H9 (cell line): ENCODE results near the gene SCFD1. TPM values are rescaled to one million over a fixed set of nuclear protein-coding genes. Genes with fewer than 3 reads are reported as not detected.
A peak's percentile ranks its signal among the peaks of the same experiment; 100 is the strongest.

Experiments used
- DNase-seq: peaks from one replicate; pipeline ENCODE4 v3.0.0-alpha.2; 2017
- H2AFZ ChIP-seq: one replicate; pipeline ENCODE4 v1.6.1; 2013; ENCODE audit warnings: mild to moderate bottlenecking, low read length, control low read depth, moderate library complexity
- H2AK5ac ChIP-seq: 2 replicates; pipeline ENCODE4 v1.6.1; 2013; ENCODE audit warnings: low read length, control low read depth, mixed read lengths; ENCODE audit not compliant: insufficient read length
- H2BK120ac ChIP-seq: one replicate; pipeline ENCODE4 v1.6.1; 2013; ENCODE audit warnings: low read depth, mild to moderate bottlenecking, low read length, control low read depth, inconsistent platforms; ENCODE audit not compliant: poor library complexity, severe bottlenecking
- H2BK12ac ChIP-seq: 2 replicates; pipeline ENCODE4 v1.6.1; 2013; ENCODE audit warnings: low read length, control low read depth, mixed read lengths, low read depth; ENCODE audit not compliant: insufficient read length
- H2BK15ac ChIP-seq: 2 replicates; pipeline ENCODE4 v1.6.1; 2013; ENCODE audit warnings: low read depth, low read length, control low read depth
- H2BK20ac ChIP-seq: one replicate; pipeline ENCODE4 v1.6.1; 2013; ENCODE audit warnings: low read depth, mild to moderate bottlenecking, low read length, control low read depth, inconsistent platforms; ENCODE audit not compliant: poor library complexity, severe bottlenecking
- H2BK5ac ChIP-seq: 2 replicates; pipeline ENCODE4 v1.6.1; 2013; ENCODE audit warnings: low read length, control low read depth, mixed read lengths; ENCODE audit not compliant: insufficient read length
- H3K14ac ChIP-seq: 2 replicates; pipeline ENCODE4 v1.6.1; 2013; ENCODE audit warnings: low read length, control low read depth; ENCODE audit not compliant: insufficient read depth
- H3K18ac ChIP-seq: 2 replicates; pipeline ENCODE4 v1.6.1; 2013; ENCODE audit warnings: low read depth, mild to moderate bottlenecking, mixed read lengths, low read length, control low read depth; ENCODE audit not compliant: insufficient read length
- H3K23ac ChIP-seq: 2 replicates; pipeline ENCODE4 v1.6.1; 2013; ENCODE audit warnings: low read length, control low read depth, mixed read lengths, low read depth; ENCODE audit not compliant: insufficient read length
- H3K23me2 ChIP-seq: 2 replicates; pipeline ENCODE4 v1.6.1; 2013; ENCODE audit warnings: low read depth, mild to moderate bottlenecking, mixed read lengths, low read length, control low read depth; ENCODE audit not compliant: insufficient read length, poor library complexity, severe bottlenecking
- H3K27ac ChIP-seq: 2 replicates; pipeline ENCODE4 v1.5.1; 2013; ENCODE audit warnings: low read length, control low read depth, mixed read lengths, low read depth; ENCODE audit not compliant: insufficient read length
- H3K27me3 ChIP-seq: 2 replicates; pipeline ENCODE4 v1.6.1; 2013; ENCODE audit warnings: low read length, control low read depth, inconsistent platforms; ENCODE audit not compliant: insufficient read depth
- H3K4ac ChIP-seq: 2 replicates; pipeline ENCODE4 v1.6.1; 2013; ENCODE audit warnings: low read depth, mild to moderate bottlenecking, control low read depth, inconsistent platforms, low read length, moderate library complexity
- H3K4me1 ChIP-seq: 2 replicates; pipeline ENCODE4 v1.6.1; 2013; ENCODE audit warnings: low read length, control low read depth, inconsistent platforms; ENCODE audit not compliant: insufficient read depth
- H3K4me2 ChIP-seq: 2 replicates; pipeline ENCODE4 v1.6.1; 2013; ENCODE audit warnings: low read length, control low read depth, mixed read lengths; ENCODE audit not compliant: insufficient read length, insufficient read depth
- H3K56ac ChIP-seq: 2 replicates; pipeline ENCODE4 v1.6.1; 2013; ENCODE audit warnings: low read depth, mild to moderate bottlenecking, mixed read lengths, low read length, control low read depth; ENCODE audit not compliant: insufficient read length
- H3K79me1 ChIP-seq: 2 replicates; pipeline ENCODE4 v1.6.1; 2013; ENCODE audit warnings: low read depth, mild to moderate bottlenecking, moderate library complexity, low read length, control low read depth, inconsistent platforms; ENCODE audit not compliant: insufficient read depth, poor library complexity, severe bottlenecking
- H3K79me2 ChIP-seq: 2 replicates; pipeline ENCODE4 v1.6.1; 2013; ENCODE audit warnings: low read length, control low read depth, inconsistent platforms; ENCODE audit not compliant: insufficient read depth
- H3K9ac ChIP-seq: 2 replicates; pipeline ENCODE4 v1.6.1; 2013; ENCODE audit warnings: low read length, control low read depth, mixed read lengths; ENCODE audit not compliant: insufficient read length; ENCODE audit errors: extremely low read depth
- H3K9me3 ChIP-seq: one replicate; pipeline ENCODE4 v1.6.1; 2013; ENCODE audit warnings: low read depth, low read length, inconsistent platforms; ENCODE audit not compliant: control insufficient read depth
- H3T11ph ChIP-seq: one replicate; pipeline ENCODE4 v1.6.1; 2013; ENCODE audit warnings: mild to moderate bottlenecking, low read length, control low read depth, inconsistent platforms
- H4K20me1 ChIP-seq: one replicate; pipeline ENCODE4 v1.6.1; 2013; ENCODE audit not compliant: control insufficient read depth, insufficient read length, insufficient read depth
- H4K5ac ChIP-seq: 2 replicates; pipeline ENCODE4 v1.6.1; 2013; ENCODE audit warnings: low read depth, mild to moderate bottlenecking, mixed read lengths, low read length, control low read depth; ENCODE audit not compliant: insufficient read length
- H4K8ac ChIP-seq: replicated peaks from 2 replicates; pipeline ENCODE4 v1.6.1; 2013; ENCODE audit warnings: low read length, control low read depth, mixed read lengths, low read depth; ENCODE audit not compliant: insufficient read length
- H4K91ac ChIP-seq: 2 replicates; pipeline ENCODE4 v1.6.1; 2013; ENCODE audit warnings: low read depth, mild to moderate bottlenecking, moderate library complexity, mixed read lengths, low read length, control low read depth; ENCODE audit not compliant: insufficient read length
- H3K27ac Mint-ChIP-seq, 3 experiments: 2 replicates in 2 of 3; 3 replicates in 1 of 3; pipeline ENCODE4 v1.8.0; 2020 to 2021; ENCODE audit warnings: mixed read lengths in 3 of 3, mild to moderate bottlenecking in 1 of 3, moderate library complexity in 1 of 3
- H3K27me3 Mint-ChIP-seq: 2 replicates; pipeline ENCODE4 v1.8.0; 2021; ENCODE audit warnings: low read depth, mild to moderate bottlenecking, moderate library complexity, mixed read lengths
- H3K36me3 Mint-ChIP-seq, 3 experiments: 2 replicates in 2 of 3; 3 replicates in 1 of 3; pipeline ENCODE4 v1.8.0; 2020 to 2021; ENCODE audit warnings: low read depth in 3 of 3, mixed read lengths in 3 of 3; ENCODE audit not compliant: insufficient read depth in 1 of 3
- H3K4me1 Mint-ChIP-seq, 2 experiments: 2 replicates each; pipeline ENCODE4 v1.8.0; 2020; ENCODE audit warnings: mixed read lengths in 2 of 2
- H3K4me3 Mint-ChIP-seq, 2 experiments: 2 replicates in 1 of 2; 3 replicates in 1 of 2; pipeline ENCODE4 v1.8.0; 2020 to 2021; ENCODE audit warnings: mild to moderate bottlenecking in 2 of 2, mixed read lengths in 2 of 2, moderate library complexity in 1 of 2
- H3K9me3 Mint-ChIP-seq, 2 experiments: 2 replicates in 1 of 2; 3 replicates in 1 of 2; pipeline ENCODE4 v1.8.0; 2020; ENCODE audit warnings: mild to moderate bottlenecking in 2 of 2, mixed read lengths in 2 of 2, moderate library complexity in 1 of 2
- WGBS: extraction: QIAGEN DNeasy Blood & Tissue Kit; methylation state at CpG from one replicate; pipeline ENCODE4 v1.1.7; 2013; ENCODE audit warnings: missing lambda C conversion rate, low lambda C conversion rate, mixed read lengths; ENCODE audit not compliant: insufficient read length; ENCODE audit errors: extremely low coverage; 5-methylcytosine and 5-hydroxymethylcytosine counted together
- total RNA-seq: library from RNA; stranded (reverse); gene quantifications from 2 replicates; pipeline ENCODE4 v1.2.1, GENCODE V29; 2021
- TF ChIP-seq, protein P1 (sequence below): fragments of 200-600 bp; sonication (generic); conservative IDR thresholded peaks from 3 replicates; pipeline ENCODE4 v1.8.0; 2021; ENCODE audit warnings: antibody characterized with exemption, mild to moderate bottlenecking

The SCFD1 gene
- total RNA-seq, 1 experiment from 2014 or later: 85.2 TPM

DNA sequence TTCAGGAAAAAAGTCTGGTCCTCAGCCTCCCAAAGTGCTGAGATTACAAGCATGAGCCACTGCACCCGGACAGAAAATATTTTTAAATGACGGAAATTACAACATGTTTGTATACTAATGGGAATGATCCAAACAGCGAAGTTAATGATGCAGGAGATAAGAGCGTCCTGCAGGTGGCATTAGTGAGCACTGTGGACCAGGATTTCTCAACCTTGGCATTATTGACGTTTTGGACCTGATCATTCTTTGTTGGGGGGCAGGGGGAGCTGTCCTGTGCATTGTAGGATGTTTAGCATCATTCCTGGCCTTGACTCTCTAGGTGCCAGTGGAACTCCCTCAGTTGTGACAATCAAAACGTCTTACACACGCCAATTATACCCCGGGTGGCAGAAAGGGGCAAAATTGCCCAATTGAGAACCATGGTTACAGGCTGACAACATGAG, 34.1 kb downstream of the SCFD1 start:
- no peaks in the 10 kb centered on the region for H4K20me1 ChIP-seq
- Mint-ChIP-seq H3K4me1 (no peaks in the 10 kb centered on the region), H3K27me3 (no peaks in the 10 kb centered on the region), H3K4me3 (no peak overlapping the region), H3K27ac (no peak overlapping the region), H3K9me3 (no peaks in the 10 kb centered on the region), H3K36me3 (peaks cover 7 to 29% (median 28%) of the 10 kb centered on the region in 3 experiments; a peak in 6 of 7 replicates)
- TF ChIP-seq, protein P1, sequence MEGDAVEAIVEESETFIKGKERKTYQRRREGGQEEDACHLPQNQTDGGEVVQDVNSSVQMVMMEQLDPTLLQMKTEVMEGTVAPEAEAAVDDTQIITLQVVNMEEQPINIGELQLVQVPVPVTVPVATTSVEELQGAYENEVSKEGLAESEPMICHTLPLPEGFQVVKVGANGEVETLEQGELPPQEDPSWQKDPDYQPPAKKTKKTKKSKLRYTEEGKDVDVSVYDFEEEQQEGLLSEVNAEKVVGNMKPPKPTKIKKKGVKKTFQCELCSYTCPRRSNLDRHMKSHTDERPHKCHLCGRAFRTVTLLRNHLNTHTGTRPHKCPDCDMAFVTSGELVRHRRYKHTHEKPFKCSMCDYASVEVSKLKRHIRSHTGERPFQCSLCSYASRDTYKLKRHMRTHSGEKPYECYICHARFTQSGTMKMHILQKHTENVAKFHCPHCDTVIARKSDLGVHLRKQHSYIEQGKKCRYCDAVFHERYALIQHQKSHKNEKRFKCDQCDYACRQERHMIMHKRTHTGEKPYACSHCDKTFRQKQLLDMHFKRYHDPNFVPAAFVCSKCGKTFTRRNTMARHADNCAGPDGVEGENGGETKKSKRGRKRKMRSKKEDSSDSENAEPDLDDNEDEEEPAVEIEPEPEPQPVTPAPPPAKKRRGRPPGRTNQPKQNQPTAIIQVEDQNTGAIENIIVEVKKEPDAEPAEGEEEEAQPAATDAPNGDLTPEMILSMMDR: peak; percentile 80
- no peak overlapping the region for H4K5ac ChIP-seq
- H4K91ac ChIP-seq: no peak overlapping the region
- no peak overlapping the region for H3K27ac ChIP-seq
- H3K79me2 ChIP-seq: no peaks in the 10 kb centered on the region
- no peak overlapping the region for H2AK5ac ChIP-seq
- no peak overlapping the region for H3K9ac ChIP-seq
- no peak overlapping the region for H4K8ac ChIP-seq
- peak; percentile 48 for DNase-seq
- H3K14ac ChIP-seq: no peak overlapping the region
- H3K27me3 ChIP-seq: no peaks in the 10 kb centered on the region
- H2BK5ac ChIP-seq: no peak overlapping the region
- H2BK120ac ChIP-seq: no peak overlapping the region
- H2AFZ ChIP-seq: no peak overlapping the region
- no peak overlapping the region for H3T11ph ChIP-seq
- H3K4me1 ChIP-seq: no peaks in the 10 kb centered on the region
- H3K9me3 ChIP-seq: no peaks in the 10 kb centered on the region
- no peak overlapping the region for H3K4ac ChIP-seq
- no peaks in the 10 kb centered on the region for H3K79me1 ChIP-seq
- no peak overlapping the region for H3K56ac ChIP-seq
- H2BK15ac ChIP-seq: no peak overlapping the region
- no peak overlapping the region for H2BK12ac ChIP-seq
- H3K23me2 ChIP-seq: no peaks in the 10 kb centered on the region
- H3K23ac ChIP-seq: no peak overlapping the region
- no peak overlapping the region for H3K4me2 ChIP-seq
- no peak overlapping the region for H2BK20ac ChIP-seq
- no peak overlapping the region for H3K18ac ChIP-seq
- no CpG with 5 or more reads among the region's 8 CpGs for WGBS
